NCI-H1436 treated with DMSO at 0.1 percent for 48 hours (cell line): ENCODE results near the gene STRADA.
"Not testable (repeated sequence)": the region's sequence is repeated elsewhere in the genome, so short reads cannot be mapped to it uniquely, and the experiment has no call there.

ENCODE experiments used
- DNase-seq: peaks from one replicate; lab custom pipeline; 2025; lab: John Stamatoyannopoulos, UW

The STRADA gene

DNA sequence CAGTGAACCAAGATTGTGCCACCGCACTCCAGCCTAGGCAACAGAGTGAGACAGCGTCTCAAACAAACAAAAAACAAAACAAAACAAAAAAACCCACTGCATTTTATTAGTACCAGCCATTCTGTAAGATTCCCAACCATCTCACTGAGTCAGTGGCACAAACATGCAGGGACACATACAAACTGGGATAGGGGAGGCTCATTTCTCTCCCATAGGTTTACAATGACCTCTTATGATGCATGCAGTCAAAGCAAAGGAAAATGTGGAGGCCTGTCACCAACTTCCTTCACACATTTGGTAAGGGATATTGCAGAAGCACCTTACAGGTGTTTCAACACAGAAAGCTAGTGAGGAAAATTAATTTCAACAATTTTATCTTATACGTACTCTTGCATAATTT, 12.4 kb upstream of the STRADA start:
- DNase-seq, result no peak

DNA sequence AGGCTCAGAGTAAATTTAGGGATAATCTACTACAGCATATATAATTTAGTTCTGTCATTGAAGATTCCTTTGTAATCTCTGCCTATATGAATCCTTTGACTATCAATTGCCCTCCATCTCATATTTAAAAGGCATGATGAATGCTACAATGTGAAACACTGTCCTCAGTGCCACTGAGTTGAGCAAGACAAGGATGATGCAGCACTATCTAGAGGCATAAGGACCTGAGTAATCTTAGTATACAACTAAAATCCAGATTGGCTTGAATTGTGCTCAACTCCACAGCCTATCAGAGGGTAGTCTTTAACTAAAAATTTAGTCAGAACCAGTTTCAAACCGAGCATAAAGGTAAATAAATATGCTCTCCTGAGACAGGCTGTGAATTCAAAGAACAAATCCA, 11.6 kb upstream of the STRADA start:
- no peak for DNase-seq

GRCh38 chr17:63752707-63753106, 11.1 kb upstream of the STRADA start:
- DNase-seq, result no peak

DNA sequence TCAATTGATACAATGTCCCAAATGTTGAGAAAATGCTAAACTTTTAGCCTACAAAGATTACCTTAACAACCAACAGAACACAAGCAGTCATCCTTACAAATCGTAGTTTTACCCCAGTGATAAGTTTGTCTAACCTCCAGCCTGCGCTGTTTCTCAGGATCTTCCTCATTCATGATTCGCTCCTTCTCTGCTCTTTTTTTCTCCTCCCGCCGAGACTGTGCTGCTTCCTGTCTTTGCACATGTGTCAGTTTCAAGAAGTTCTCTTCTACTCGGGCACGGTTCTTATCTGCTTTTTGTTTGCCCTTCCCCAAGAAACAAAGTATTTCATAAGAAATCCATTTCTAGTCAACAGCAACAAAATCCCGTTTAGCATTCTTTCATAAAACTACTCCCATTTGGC, 10.2 kb upstream of the STRADA start:
- DNase-seq, result no peak

GRCh38 chr17:63741143-63741407, 524 bp downstream of the STRADA start:
- no peak for DNase-seq

- DNase-seq, result no peak
Measured at GRCh38 chr17:63740464-63741142, 996 bp downstream of the STRADA start.

DNA sequence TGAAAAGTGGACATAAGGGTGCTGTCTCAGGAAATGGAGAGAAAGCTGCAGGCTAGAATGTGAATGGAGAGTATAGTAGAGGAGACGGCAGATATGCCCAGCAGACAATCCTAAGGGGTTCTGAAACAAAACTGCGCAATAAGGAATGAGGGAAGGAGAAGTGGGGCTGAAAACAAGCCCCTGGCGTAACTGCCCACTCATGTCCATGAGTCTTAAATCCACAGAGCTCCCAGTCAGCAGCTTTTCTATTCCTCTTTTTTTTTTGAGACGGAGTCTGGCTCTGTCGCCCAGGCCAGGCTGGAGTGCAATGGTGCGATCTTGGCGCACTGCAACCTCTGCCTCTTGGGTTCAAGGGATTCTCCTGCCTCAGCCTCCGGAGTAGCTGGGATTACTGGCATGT, 5.9 kb downstream of the STRADA start:
- no peak for DNase-seq

GRCh38 chr17:63722403-63722802, 19.2 kb downstream of the STRADA start:
- no peak for DNase-seq

GRCh38 chr17:63720194-63720593, 21.4 kb downstream of the STRADA start:
- DNase-seq, result not testable (repeated sequence)

GRCh38 chr17:63718988-63719387, 22.6 kb downstream of the STRADA start:
- DNase-seq, result no peak

- DNase-seq, result no peak
Measured at GRCh38 chr17:63716426-63716825, 25.2 kb downstream of the STRADA start.

- no peak for DNase-seq
Measured at GRCh38 chr17:63714550-63715277, 26.9 kb downstream of the STRADA start.

DNA sequence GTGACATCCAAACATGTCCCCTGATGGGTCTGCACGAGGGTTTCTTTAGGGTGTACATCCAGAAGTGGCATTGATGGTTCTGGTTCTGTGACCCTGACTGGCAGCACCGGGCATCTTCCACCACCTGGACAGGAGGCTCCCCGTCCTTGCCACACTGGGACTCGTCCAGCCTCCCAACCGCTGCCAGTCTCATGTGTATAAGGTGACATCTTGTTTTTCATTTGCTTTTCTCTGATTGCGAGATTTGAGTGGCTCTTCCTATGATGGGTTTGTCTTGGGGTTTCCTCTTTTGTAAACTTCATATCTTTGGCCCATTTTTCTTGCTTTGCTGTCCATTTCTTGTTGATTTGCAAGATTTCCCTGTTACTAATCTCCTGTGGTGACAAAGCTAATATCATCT, 32.5 kb downstream of the STRADA start:
- DNase-seq, result no peak

GRCh38 chr17:63707151-63707550, 34.4 kb downstream of the STRADA start:
- DNase-seq, result no peak

GRCh38 chr17:63706336-63707082, 35.1 kb downstream of the STRADA start:
- DNase-seq, result no peak

- DNase-seq, result no peak
Measured at GRCh38 chr17:63705657-63706056, 35.9 kb downstream of the STRADA start.

DNA sequence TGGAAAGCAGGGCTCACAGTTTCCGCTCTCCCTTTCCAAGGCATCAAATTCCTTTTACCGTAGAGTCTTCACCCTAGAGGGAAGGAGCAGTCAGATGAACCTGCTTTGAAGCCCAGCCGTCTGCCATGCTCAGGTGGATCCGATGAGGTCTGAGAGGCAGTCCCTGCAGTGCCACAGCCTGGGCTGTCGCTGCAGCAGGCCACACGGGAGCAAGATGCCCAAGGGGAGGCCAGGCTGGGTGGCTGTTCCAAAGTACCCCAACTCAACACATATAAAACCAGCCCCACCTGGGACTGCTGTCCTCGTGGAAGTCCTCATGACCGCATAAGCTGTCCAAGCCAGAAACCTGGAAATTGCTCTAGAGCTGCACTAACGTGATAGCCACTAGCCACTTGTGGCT, 36.8 kb downstream of the STRADA start:
- no peak for DNase-seq

- DNase-seq, result no peak
Measured at GRCh38 chr17:63704259-63704576, 37.4 kb downstream of the STRADA start.

DNA sequence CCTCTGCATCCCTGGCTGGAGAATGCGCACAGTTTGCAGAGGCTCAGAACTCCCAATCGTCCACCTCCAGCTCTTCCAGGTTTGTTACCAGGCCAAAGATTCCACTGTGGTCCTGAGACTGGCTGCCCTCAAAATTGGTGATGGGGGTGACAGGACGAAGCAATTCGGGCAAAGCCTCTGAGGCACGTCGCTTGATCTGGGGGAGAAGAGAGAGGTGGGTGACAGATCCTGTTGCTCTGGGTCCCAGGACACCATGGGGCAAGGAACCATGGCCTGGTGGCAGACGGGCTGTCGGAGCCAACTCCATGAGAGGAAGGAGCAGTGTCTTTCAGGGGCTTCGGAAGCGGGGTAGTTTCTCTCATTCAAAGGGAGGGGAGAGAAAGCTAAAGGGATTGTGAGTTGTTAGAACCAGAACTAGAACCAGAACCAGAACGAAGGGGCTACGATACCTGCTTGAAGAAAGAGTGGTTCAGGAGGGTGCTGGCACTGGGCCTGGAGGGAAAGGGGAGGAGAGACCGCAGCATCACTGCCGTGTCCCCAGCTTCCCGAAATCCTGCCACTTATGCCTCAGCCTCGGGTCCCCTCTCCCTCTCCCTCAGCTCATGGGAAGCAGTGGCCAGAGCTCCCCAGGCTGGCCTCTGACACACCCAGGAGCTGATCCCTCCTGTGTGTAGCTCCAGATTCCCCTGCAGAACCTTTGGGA, 37.9 kb downstream of the STRADA start:
- DNase-seq, result no peak

- no peak for DNase-seq
Measured at GRCh38 chr17:63703029-63703428, 38.6 kb downstream of the STRADA start.

DNA sequence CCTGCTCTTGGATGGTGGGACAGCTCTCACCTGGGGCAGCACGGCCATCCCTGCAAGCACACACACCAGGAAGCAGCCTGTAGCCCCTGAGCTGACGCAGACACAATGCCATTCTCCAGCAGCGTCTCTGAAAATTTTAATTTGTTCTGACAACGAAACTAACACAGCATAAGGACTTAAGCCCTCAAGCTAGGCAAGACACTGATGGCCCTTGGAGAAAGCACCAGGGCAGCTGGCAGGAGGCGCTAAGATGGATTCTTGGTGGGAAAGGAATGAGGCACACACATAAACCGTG, 38.9 kb downstream of the STRADA start:
- DNase-seq, result no peak

GRCh38 chr17:63701868-63702720, 39.5 kb downstream of the STRADA start:
- DNase-seq, result no peak
